Lower lobe of right lung (tissue), 2 donors: ENCODE results near the gene TGM6. TPM values are rescaled to one million over a fixed set of nuclear protein-coding genes. Genes with fewer than 3 reads are reported as not detected.

Experiments
- ATAC-seq, 2 donors: fragments of 200-7000 bp; cut with Tn5 transposase; one replicate each; pipeline ENCODE4 v1.9.1; 2020 to 2022; ENCODE audit warnings: mild to moderate bottlenecking in 2 of 2, moderate library complexity in 2 of 2
- DNase-seq: peaks from one replicate; pipeline ENCODE4 v3.0.0-alpha.2; 2020
- H3K27ac ChIP-seq: fragments of 200-600 bp; one replicate; pipeline ENCODE4 v1.8.0; 2022
- H3K27me3 ChIP-seq: fragments of 200-600 bp; one replicate; pipeline ENCODE4 v1.8.0; 2022; ENCODE audit warnings: low read depth
- H3K36me3 ChIP-seq: fragments of 200-600 bp; one replicate; pipeline ENCODE4 v1.8.0; 2022; ENCODE audit warnings: mild to moderate bottlenecking
- H3K4me1 ChIP-seq: fragments of 200-600 bp; one replicate; pipeline ENCODE4 v1.8.0; 2022
- H3K4me3 ChIP-seq: fragments of 200-600 bp; one replicate; pipeline ENCODE4 v1.8.0; 2022; ENCODE audit warnings: mild to moderate bottlenecking
- H3K9me3 ChIP-seq: fragments of 200-600 bp; one replicate; pipeline ENCODE4 v1.8.0; 2022
- CTCF ChIP-seq: fragments of 200-600 bp; IDR thresholded peaks from one replicate; pipeline ENCODE4 v1.8.0; 2022; ENCODE audit warnings: antibody characterized with exemption, mild to moderate bottlenecking
- intact Hi-C: fragments of 100-400 bp; cut with DNase I; formaldehyde crosslinking; loops from one replicate; pipeline ENCODE4 v1.11.0; 2022
- total RNA-seq: library from RNA; stranded (reverse); fragmentation: NEBNext Ultra II Directional; extraction: Animal tissue kit (Norgen Biotek cat#: 25700); gene quantifications from one replicate; pipeline ENCODE4 v1.2.1, GENCODE V29; 2021
- donor health status: DM: no; HTN: yes; CAD: no; lungs with severe emphysema.

The TGM6 gene
- total RNA-seq, 1 donor from 2014 or later, result not detected

- DNase-seq (no peak), ATAC-seq (no peak)
- no peak for TF ChIP-seq CTCF
- Histone ChIP-seq H3K27me3 (peaks cover 4% of the 10 kb centered on the region), H3K9me3 (no peaks in the 10 kb centered on the region), H3K4me3 (no peak overlapping the region), H3K4me1 (no peaks in the 10 kb centered on the region), H3K27ac (no peak overlapping the region), H3K36me3 (no peaks in the 10 kb centered on the region)
- intact Hi-C loops, result no loop called here
Measured at GRCh38 chr20:2340823-2341222, 39.9 kb upstream of the TGM6 start.

- H3K27me3 ChIP-seq, result peaks cover 4% of the 10 kb centered on the region
- no peak overlapping the region for H3K27ac ChIP-seq
- no peak overlapping the region for H3K4me3 ChIP-seq
- ATAC-seq (no peak), DNase-seq (no peak)
- H3K36me3 ChIP-seq, result no peaks in the 10 kb centered on the region
- intact Hi-C loops, result no loop called here
- no peaks in the 10 kb centered on the region for H3K4me1 ChIP-seq
- TF ChIP-seq CTCF, result no peak
- H3K9me3 ChIP-seq, result no peaks in the 10 kb centered on the region
Measured at GRCh38 chr20:2341336-2341735, 39.4 kb upstream of the TGM6 start.

- intact Hi-C loops, result no loop called here
- no peak for ATAC-seq
- H3K4me3 ChIP-seq, result no peak overlapping the region
Measured at GRCh38 chr20:2342243-2342642, 38.5 kb upstream of the TGM6 start.

GRCh38 chr20:2346188-2346587, 34.5 kb upstream of the TGM6 start:
- TF ChIP-seq CTCF, result no peak
- peaks cover 6% of the 10 kb centered on the region for H3K9me3 ChIP-seq
- no peaks in the 10 kb centered on the region for H3K4me1 ChIP-seq
- intact Hi-C loops, result no loop called here
- ATAC-seq (no peak), DNase-seq (no peak)
- no peak overlapping the region for H3K4me3 ChIP-seq
- H3K27me3 ChIP-seq, result peaks cover 7% of the 10 kb centered on the region
- H3K27ac ChIP-seq, result no peak overlapping the region
- no peaks in the 10 kb centered on the region for H3K36me3 ChIP-seq

More at GRCh38 chr20:2342243-2342642, 38.5 kb upstream of the TGM6 start:
- no peaks in the 10 kb centered on the region for H3K36me3 ChIP-seq
- H3K27me3 ChIP-seq, result peaks cover 4% of the 10 kb centered on the region
- peaks cover 3% of the 10 kb centered on the region for H3K9me3 ChIP-seq
- H3K27ac ChIP-seq, result no peak overlapping the region
- no peak for TF ChIP-seq CTCF
- H3K4me1 ChIP-seq, result no peaks in the 10 kb centered on the region
- DNase-seq, result no peak

- no peak overlapping the region for H3K4me3 ChIP-seq
- ATAC-seq, result no peak
- H3K36me3 ChIP-seq, result no peaks in the 10 kb centered on the region
- H3K4me1 ChIP-seq, result no peaks in the 10 kb centered on the region
- no peak for TF ChIP-seq CTCF
- peaks cover 13% of the 10 kb centered on the region for H3K27me3 ChIP-seq
- no peak for DNase-seq
- H3K27ac ChIP-seq, result no peak overlapping the region
- peaks cover 6% of the 10 kb centered on the region for H3K9me3 ChIP-seq
- intact Hi-C loops, result no loop called here
Measured at GRCh38 chr20:2348336-2348735, 32.4 kb upstream of the TGM6 start.

GRCh38 chr20:2349801-2350200, 30.9 kb upstream of the TGM6 start:
- no peak for ATAC-seq
- H3K4me3 ChIP-seq, result no peak overlapping the region
- H3K4me1 ChIP-seq, result no peaks in the 10 kb centered on the region
- TF ChIP-seq CTCF, result no peak
- intact Hi-C loops, result no loop called here
- no peaks in the 10 kb centered on the region for H3K36me3 ChIP-seq
- peaks cover 6% of the 10 kb centered on the region for H3K9me3 ChIP-seq
- DNase-seq, result no peak
- H3K27ac ChIP-seq, result no peak overlapping the region
- peaks cover 13% of the 10 kb centered on the region for H3K27me3 ChIP-seq
